Right atrium auricular region (tissue), 2 donors: ENCODE measurements around the gene SMC5. TPM values are rescaled to one million over a fixed set of nuclear protein-coding genes. Genes with fewer than 3 reads are reported as not detected.
A peak's percentile ranks its signal among the peaks of the same experiment; 100 is the strongest.

Experiments used
- DNase-seq: peaks from one replicate; pipeline ENCODE4 v3.0.0-alpha.2; 2019; ENCODE audit warnings: low spot score
- H3K27ac ChIP-seq, 2 donors: fragments of 200-600 bp; sonication (generic); 1 replicate in 1 of 2; 2 replicates in 1 of 2; pipeline ENCODE4 v1.5.1; 2016 to 2019
- H3K27me3 ChIP-seq, 2 donors: fragments of 200-600 bp; sonication (generic); one replicate each; pipeline versions ENCODE4 v1.5.1 to v1.6.0; 2017 to 2019
- H3K36me3 ChIP-seq: fragments of 200-600 bp; sonication (generic); one replicate; pipeline ENCODE4 v1.5.1; 2016
- H3K4me1 ChIP-seq, 2 donors: fragments of 200-600 bp; sonication (generic); one replicate each; pipeline versions ENCODE4 v1.5.1 to v1.6.0; 2017 to 2019
- H3K4me3 ChIP-seq, 2 donors: fragments of 200-600 bp; sonication (generic); 1 replicate in 1 of 2; 2 replicates in 1 of 2; pipeline ENCODE4 v1.5.1; 2017 to 2019; ENCODE audit warnings: mild to moderate bottlenecking in 1 of 2, moderate library complexity in 1 of 2
- H3K9me3 ChIP-seq, 2 donors: fragments of 200-600 bp; sonication (generic); one replicate each; pipeline ENCODE4 v1.5.1; 2019
- CTCF ChIP-seq, 2 donors: fragments of 200-600 bp; sonication (generic); IDR thresholded peaks; one replicate each; pipeline ENCODE4 v1.5.1; 2019; ENCODE audit warnings: antibody characterized with exemption in 2 of 2
- total RNA-seq, 2 donors: library from RNA; depleted of rRNA; stranded (reverse); fragments of >200 nt; gene quantifications; one replicate each; pipeline ENCODE4 v1.1.0, GENCODE V29; 2016

SMC5 gene
- total RNA-seq, 2 donors from 2014 or later = 11.4 to 15.0 TPM

GRCh38 chr9:70363760-70364159, 105.0 kb downstream of the SMC5 start:
- H3K36me3 ChIP-seq = no peaks in the 10 kb centered on the region
- no peaks in the 10 kb centered on the region for H3K4me1 ChIP-seq
- H3K4me3 ChIP-seq = no peak overlapping the region
- H3K27me3 ChIP-seq = no peaks in the 10 kb centered on the region
- no peaks in the 10 kb centered on the region for H3K9me3 ChIP-seq
- TF ChIP-seq CTCF (IDR thresholded peaks at IDR 0.05) = no peak
- H3K27ac ChIP-seq = no peak overlapping the region
- DNase-seq = no peak

- no peak for TF ChIP-seq CTCF (IDR thresholded peaks at IDR 0.05)
- Histone ChIP-seq H3K36me3 (no peaks in the 10 kb centered on the region), H3K4me3 (no peak overlapping the region), H3K4me1 (no peaks in the 10 kb centered on the region), H3K27me3 (no peaks in the 10 kb centered on the region), H3K27ac (no peak overlapping the region), H3K9me3 (no peaks in the 10 kb centered on the region)
- DNase-seq = no peak
Measured at GRCh38 chr9:70367305-70367930, 108.6 kb downstream of the SMC5 start.

GRCh38 chr9:70374962-70375618, 116.3 kb downstream of the SMC5 start:
- H3K4me3 ChIP-seq = no peak overlapping the region
- H3K27me3 ChIP-seq = no peaks in the 10 kb centered on the region
- TF ChIP-seq CTCF (IDR thresholded peaks at IDR 0.05) = no peak
- no peaks in the 10 kb centered on the region for H3K36me3 ChIP-seq
- no peak for DNase-seq
- H3K27ac ChIP-seq = no peak overlapping the region
- H3K9me3 ChIP-seq = no peaks in the 10 kb centered on the region
- no peaks in the 10 kb centered on the region for H3K4me1 ChIP-seq

GRCh38 chr9:70382046-70382708, 123.4 kb downstream of the SMC5 start:
- no peak overlapping the region for H3K27ac ChIP-seq
- H3K9me3 ChIP-seq = no peaks in the 10 kb centered on the region
- peaks cover 26% of the 10 kb centered on the region for H3K36me3 ChIP-seq
- no peak for TF ChIP-seq CTCF (IDR thresholded peaks at IDR 0.05)
- H3K4me1 ChIP-seq = peaks cover 0 to 35% of the 10 kb centered on the region in 2 donors
- no peak overlapping the region for H3K4me3 ChIP-seq
- DNase-seq = peak; percentile 18
- H3K27me3 ChIP-seq = no peaks in the 10 kb centered on the region

- DNase-seq = no peak
- no peak overlapping the region for H3K4me3 ChIP-seq
- H3K36me3 ChIP-seq = peaks cover 32% of the 10 kb centered on the region
- H3K4me1 ChIP-seq = peaks cover 0 to 41% of the 10 kb centered on the region in 2 donors
- peak overlapping the region in 1 of 2 donors; percentile 36 for H3K27ac ChIP-seq
- no peaks in the 10 kb centered on the region for H3K9me3 ChIP-seq
- no peaks in the 10 kb centered on the region for H3K27me3 ChIP-seq
- TF ChIP-seq CTCF (IDR thresholded peaks at IDR 0.05) = no peak
Measured at GRCh38 chr9:70382709-70383605, 124.2 kb downstream of the SMC5 start.
